HG02678 (cell line): ENCODE measurements around the gene SDK2.
"Not testable (repeated sequence)": the region's sequence is repeated elsewhere in the genome, so short reads cannot be mapped to it uniquely, and the experiment has no call there.

Source experiments
- ATAC-seq: cut with Tn5 transposase; IDR thresholded peaks from one replicate; pipeline ENCODE4 v1.9.1; 2021; ENCODE audit warnings: mild to moderate bottlenecking, moderate library complexity; ENCODE audit not compliant: unreplicated experiment

The SDK2 gene

DNA sequence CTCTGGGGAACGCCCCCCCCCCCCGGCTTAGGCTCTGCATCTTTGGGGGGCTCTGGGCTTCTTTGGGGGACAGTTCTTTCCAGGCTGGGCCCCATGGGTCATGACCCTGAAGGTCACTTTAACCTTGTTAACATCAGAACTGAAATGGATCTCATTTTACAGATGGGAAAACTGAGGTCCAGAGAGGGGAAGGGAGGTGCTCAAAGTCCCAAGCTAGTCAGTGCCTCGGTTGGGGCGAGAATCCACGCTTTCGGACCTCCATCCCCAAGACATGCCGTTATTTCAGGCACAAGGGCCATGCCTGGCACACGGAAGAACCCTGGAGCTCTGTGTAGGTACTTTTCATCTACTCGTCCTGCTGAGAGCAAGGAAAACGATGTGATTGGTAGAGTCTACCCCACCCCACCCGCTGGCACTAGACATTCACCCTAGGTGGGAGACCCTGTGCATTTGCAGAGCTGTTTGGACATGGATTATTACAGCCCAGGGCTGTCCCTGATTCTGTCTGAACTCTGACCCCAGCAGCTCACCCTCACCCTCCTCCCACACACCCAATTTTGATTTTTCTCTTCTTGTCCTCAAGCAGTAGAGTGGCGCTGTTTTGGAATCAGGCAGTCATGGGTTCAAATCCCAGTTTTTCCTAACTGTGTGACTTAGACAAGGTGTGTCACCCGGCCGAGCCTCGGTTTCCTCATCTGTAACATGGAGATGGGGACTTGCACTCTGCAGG, 177.4 kb downstream of the SDK2 start:
- no peak for ATAC-seq

DNA sequence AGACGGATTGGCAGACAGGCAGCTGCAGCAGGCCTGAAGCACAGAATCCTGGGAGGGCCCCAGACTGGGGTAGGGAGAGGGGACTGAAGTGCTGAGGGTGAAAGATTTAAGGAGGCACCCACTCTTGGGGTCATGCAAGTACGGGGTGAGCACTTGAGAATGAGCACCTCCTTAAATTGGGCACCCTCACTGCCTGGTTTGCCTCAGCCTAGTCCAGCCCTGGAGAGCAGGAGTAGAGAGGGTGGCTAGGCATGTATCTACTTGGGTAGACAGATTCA, 178.4 kb downstream of the SDK2 start:
- no peak for ATAC-seq

DNA sequence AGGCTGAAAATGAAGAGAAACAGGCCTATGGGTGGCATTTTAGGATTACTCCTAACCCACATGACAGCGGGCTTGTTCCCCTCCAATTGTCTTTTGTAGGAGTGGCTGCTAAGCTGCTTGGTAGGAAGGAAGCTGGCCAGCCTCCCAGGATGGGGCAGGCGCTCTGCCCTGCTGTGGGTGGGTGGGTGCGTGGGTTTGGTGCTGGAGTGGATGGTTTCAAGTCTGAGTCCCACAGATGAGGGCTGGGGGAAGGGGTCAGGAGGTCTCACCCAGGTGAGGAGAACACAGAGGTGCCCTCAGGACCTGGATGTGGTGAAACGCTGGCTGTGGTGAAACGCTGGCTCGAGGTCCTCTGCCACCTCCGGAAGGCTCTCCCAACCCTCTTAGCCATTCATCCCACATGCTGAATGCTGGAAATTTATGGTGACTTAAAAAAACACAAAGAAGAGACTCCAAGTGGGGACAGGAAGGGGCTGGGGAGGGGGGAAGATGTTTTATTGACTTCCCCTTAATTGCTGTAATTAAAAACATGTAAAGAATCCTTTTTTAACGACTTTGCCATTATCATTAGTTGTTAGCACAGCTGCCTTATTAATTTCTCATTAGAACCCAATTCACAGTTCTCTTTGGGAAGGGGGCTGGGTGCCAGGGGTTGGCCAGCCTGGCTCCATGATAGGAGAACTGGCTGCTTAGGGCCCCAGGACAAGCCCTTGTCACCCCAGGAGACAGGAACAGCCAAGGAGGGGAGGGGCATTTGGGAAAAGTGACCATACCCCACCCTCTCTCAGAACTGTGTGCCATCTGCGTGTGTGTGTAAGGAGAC, 178.9 kb downstream of the SDK2 start:
- ATAC-seq, result no peak

DNA sequence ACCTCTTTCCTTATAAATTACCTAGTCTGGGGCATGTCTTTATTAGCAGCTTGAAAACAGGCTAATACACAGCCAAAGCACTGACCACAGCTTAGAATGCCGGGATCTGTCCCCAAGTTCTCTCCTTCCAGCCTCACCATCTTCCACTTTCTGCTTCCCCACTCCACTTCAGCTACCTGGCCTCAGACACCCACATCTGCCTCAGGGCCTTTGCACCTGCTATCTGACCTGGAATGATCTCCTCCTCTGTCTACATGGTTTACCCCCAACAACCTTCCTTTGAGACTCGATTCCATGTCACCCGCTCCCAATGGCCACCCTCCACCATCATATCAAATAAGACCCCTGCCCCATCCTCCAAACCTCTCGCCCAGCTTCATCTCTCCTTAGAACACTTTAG, 179.8 kb downstream of the SDK2 start:
- no peak for ATAC-seq

DNA sequence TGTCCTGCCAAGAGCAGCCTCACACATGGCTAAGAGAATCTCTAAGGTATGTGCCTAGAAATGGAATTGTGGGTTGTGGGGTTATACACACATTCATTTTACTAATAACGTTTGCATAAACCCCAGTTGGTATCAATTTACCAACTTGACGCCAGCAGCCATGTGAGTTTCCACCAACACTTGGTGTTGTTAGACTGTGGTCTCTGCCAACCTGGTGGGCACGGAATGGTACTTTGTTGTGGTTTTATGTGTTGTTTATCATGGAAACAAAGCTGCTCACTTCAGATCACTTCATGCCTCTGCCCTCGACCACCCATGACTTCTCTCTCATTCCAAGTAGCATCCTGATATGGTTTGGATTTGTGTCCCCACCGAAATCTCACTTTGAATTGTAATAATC, 180.4 kb downstream of the SDK2 start:
- ATAC-seq, result no peak

DNA sequence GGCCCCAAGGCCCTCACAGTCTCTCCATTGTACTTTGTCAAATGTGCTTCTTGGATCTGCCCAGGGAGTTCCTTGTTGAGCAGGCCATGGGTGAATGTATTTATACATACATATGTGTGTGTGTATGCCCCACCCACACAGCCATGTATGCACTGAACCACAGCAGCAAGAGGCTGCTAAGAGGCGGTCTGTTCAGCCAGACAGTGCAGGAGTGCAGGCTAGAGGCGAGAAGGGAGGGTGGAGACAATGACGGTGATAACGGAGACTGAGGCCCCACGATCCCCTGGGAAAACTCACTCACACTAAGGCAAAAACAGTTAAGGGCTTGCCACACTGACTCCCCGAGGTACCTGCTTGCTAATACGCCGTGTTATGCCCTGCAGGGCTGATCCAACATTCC, 181.4 kb downstream of the SDK2 start:
- no peak for ATAC-seq

DNA sequence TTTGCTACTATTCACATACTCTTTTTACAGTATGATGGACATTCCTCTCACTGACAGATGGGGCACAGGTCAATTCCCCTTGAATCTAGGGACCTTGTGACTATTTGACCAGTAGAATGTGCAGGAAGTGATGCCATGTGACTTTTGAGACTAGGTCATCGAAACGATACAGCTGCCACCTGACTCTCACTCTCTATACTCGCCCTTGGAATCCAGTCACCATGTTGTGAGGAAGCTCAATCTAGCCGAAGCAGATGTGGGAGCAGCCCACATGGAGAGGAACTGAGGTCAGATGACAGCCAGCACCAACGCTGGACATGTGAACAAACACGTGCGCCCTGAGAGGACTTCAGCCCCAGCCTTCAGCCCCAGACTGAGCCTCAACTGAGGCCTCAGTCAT, 184.3 kb downstream of the SDK2 start:
- no peak for ATAC-seq

DNA sequence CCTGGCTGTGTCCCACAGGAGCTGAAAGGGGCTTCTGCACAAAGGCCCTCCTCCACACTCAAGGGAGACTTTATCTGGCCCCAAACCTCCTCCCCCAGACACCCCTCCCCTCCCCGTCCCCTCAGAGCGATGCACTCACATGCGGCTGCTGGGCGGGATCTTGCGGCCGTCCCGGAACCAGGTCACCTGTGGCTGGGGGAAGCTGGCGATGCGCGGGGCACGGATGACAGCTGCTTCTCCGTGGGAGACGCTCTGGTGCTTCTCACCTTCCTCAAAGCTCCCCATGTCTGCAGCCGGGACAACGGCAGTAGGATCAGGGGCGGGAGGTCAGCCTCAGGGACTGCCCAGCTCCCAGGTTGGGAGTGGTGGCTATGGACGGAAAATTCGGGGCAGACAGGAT, 188.5 kb downstream of the SDK2 start:
- ATAC-seq, result no peak

DNA sequence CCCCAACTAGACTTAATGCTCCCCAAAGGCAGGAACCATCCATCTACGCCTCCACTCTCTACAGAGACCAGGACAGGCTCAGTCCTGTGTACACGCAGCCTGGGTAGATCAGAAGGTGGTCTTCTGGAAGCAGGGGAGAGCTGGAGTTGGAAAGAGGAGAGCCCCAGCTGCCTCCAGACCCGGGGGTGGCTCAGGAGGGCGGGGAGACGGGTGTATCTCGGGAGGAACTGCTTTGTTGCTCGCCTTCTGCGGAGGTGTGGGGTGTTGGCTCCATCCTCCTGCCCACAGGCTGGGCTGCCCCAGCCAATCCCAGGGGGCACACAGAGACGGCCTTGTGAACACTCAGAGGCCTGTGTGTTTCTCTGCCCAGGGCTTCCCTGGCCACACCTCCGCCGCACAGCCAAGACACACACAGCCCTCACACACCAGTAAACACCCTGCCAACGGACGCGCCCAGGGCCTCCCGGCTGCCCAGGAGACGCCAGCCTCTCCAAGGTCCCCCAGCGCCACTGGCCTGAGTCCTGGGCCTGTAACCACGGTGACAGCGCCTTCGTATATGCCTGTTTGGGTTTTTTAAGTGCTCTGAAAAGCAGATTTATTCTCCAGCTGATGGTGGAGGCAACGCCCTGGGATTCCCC, 189.1 kb downstream of the SDK2 start:
- ATAC-seq, result no peak

DNA sequence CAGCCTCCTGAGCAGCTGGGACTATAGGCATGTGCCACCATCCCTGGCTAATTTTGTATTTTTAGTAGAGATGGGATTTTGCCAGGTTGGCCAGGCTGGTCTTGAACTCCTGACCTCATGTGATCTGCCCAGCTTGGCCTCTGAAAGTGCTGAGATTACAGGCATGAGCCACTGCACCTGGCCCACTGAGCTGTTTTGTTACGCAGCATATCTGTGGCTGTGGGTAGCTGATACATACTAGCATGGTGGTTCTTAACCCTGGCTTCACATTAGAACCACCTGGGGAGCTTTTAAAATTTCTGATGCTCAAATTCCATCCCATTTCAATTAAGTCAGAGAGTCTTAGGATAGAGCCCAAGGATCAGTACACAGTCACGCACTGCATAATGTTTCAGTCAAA, 190.8 kb downstream of the SDK2 start:
- not testable (repeated sequence) for ATAC-seq

DNA sequence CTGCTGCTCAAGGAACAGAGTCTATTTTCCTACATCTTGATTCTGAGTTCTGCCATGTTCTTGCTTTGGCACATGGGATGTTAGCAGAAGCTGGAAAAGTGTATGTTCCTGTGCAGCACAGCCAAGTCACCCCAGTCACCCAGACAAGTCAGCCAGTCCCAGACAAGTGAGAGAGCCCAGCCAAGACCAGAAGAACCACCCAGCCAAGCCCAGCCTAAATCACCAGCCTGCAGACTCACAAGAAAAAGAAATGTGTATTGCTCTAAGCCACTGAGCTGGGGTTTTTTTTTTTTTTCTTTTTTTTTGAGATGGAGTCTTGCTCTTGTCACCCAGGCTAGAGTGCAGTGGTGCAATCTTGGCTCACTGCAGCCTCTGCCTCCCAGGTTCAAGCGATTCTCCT, 191.2 kb downstream of the SDK2 start:
- ATAC-seq, result no peak

DNA sequence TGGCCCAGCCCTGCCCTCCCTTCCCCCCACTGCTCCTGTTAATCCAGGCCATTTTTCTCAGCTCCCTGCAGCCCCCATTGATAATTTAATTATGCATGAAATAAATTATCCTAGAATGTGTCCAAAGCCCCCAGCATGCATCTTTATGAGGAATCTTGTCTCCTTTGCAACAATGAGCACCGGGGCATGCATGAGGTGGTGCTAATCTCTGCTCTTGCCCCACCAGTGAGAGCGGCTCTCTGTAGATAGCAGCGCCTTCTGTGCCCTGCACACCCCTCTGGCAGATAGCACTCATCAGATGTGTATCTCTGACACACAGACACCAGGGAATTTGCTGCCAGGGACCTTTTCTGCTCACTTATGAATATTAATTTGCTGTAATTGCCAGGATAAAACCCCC, 192.2 kb downstream of the SDK2 start:
- ATAC-seq, result no peak

DNA sequence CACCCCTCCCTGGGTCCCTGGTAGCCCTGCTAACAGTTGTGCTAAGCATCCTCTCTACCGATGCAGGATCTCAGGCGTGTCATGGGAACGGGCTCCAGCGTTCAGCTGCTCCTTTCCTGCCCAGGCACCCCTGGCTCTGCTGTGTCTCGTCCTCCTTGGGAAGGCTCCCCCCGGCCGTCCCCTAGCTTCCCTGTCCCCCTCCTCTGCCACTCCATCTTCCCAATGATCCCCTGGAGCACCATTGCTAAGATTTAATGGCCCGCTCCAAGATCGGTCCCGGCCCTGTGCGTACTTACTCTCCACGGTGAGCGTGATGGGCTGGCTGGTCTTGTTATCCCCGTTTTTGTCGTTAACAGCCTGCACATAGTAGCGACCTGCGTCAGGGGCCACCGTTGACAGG, 196.9 kb downstream of the SDK2 start:
- no peak for ATAC-seq

DNA sequence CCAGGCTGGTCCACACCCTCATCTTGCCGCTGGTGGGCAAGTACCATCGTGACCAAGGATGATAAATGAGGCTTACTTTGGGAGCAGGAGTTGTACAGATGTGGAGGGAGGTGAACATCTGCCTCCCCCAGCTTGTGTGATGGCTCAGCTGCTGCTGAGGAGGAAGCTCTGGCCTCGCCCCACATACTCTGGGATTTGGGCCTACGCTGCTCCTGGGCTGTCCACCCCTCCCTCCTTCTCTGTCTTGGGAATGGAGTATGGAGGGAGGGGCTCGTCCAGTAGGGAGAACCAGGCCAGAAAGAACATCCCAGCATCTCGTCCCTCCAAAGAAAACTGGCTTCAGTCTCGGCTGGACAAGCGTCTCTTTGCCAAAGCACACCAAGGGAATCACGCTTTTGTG, 197.6 kb downstream of the SDK2 start:
- ATAC-seq, result no peak

DNA sequence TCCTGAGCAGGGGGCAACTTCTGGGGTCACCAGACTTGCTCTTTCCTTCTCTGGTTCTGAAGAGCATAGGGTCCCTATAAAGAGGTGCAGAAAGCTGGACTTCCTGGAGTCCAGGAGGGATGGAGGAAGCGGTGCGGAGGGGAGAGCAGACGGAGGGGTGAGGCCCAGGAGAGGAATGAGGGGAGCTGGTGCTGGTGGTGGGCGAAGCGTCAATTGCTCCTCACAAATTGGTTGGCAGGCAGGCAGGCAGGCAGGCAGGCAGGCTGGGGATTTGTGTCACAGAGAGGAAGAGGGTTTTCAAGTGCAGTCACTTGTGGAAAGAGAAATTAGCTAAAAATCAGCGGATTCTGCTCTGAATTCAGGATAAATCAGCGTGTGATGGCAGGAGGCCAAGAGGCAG, 198.8 kb downstream of the SDK2 start:
- no peak for ATAC-seq

DNA sequence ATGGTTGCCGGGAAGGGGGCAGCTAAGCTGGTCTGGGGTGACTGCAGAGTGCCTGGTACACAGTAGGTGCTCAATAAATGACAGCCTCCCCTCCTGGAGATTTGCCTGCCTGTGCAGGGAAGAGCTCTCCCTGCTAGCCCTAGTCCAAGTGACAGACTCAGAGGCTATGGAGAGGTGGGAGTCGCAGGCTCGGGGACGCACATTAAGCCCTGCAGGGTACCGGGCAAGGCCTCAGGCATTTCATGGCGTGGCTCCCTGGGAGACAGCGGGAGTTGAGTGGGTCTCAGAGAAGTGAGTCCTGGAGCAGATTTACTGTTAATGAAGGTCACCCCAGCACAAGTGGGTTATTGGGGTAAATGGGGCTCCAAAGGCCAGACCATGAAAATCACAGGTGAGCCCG, 200.2 kb downstream of the SDK2 start:
- no peak for ATAC-seq

DNA sequence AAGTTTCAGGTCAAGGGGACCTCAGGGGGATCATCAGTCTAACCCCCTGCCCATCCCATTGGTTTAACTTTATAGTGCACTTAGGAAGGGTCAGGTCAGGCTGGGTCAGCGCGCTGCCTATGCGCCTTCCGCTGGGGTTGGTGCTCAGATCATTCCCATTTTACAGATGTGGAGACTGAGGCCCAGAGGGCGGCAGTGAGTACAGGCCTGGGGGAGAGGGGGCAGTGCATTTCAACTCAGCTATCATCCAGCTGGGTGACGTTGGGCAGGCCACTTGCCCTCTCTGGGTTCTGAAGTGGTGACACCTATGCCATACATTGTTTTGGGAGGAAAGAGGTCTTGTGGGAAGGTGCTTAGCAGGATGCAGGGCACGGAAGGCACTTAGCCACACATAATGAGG, 204.6 kb downstream of the SDK2 start:
- no peak for ATAC-seq

DNA sequence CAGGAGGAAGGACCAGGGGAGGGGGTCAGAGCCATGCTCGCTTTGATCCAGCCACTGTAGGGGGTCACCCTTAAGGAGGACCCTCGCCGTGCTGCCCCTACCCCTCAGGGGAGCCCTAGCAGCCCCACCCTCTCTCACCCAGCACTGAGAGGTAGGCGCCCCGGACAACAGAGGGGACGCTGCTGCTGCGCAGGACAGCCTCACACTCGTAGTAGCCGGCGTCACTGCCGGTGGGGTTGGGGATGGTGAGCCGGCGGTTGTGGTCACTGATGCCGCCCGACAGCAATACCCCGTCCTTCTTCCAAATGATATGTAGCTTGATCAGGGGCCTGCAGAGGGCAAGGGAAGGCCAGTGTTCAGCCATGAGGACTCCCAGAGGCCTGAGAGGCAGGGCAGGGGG, 206.4 kb downstream of the SDK2 start:
- ATAC-seq, result no peak

DNA sequence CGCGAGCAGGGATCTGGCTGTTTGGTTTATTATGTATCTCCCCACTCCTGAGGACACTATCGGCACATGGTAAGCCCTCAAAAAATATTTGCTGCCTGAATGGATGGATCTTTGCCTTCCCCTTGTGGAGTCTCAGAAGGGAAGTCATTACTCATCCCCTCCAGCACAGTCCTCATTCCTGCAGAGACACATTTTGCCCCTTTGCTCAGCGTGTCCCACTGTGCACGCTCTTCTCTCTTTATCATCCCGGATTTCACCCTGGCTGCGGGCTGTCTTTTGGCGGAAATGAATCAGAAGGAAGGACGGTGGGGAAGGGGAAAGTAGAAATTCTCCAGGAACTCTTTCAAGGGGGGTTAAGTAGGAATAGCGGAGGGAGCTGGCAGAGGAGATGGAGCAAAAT, 207.3 kb downstream of the SDK2 start:
- ATAC-seq, result no peak

DNA sequence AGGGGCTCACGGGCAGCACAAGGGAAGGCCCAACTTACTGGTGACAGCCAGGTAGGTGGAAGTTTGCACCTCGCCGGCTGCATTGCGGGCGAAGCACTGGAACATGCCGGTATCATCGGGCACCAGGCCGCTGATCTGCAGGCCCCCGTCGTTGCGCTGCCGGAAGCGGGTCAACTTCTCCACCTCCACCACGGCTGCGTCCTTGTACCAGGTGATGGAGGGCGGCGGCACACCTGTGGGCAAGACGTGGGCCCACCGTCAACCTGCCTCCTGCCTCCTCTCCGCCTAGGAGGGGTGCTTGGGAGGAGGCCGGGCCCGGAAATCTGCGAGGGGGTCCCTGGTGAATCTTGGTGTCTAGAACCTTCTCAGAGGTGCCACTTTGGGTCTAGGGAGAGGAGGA, 208.8 kb downstream of the SDK2 start:
- no peak for ATAC-seq

DNA sequence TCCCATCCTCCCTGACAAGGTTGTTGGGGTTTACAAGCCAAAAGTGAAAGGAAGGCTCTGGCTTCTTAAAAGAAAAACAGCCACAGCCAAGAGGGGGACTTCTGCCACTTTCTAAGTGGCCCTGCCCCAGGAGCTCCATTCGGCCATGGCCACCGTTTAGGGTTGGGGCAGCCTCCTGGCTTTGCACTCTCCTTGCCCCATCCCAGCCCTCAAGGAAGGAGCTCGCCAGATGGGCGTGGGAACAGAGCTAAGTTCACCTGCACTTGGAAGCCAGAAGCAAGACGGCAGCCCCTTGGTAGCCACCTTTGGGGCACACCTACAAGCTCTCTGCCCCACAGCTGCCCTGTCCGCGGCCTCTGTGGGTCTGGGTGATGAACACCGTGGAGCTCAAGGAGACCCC, 210.1 kb downstream of the SDK2 start:
- no peak for ATAC-seq

DNA sequence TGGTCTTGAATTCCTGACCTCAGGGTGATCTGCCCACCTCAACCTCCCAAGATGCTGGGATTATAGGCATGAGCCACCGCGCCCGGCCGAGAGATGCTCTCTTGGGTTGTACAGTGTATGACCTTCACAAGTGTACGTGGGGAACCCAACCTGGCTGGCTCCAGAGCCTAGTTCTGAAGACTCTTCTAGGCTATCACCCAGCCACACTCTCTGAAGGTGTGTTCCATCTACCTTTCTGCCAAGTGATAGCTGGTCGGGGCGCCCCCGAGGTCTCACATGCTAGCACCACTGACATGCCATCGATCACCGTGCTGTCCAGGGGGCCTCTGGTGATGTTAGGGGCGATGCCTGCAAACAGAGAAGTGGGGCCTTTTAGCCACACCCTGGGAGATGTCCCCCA, 210.7 kb downstream of the SDK2 start:
- no peak for ATAC-seq
